ENCODE data around the gene HASPIN.

- no peak for TF ChIP-seq CTCF (IDR thresholded peaks at IDR 0.05)
- no peak for TF ChIP-seq ZFX (IDR thresholded peaks at IDR 0.05; ENCODE audit: borderline replicate concordance)
These were observed 30.4 kb downstream of the HASPIN start for GRCh38 chr17:3754066-3754457.
